HG03457 (cell line): Measurements from ENCODE around the gene ZBTB32.

Source experiments
- ATAC-seq: cut with Tn5 transposase; IDR thresholded peaks from one replicate; pipeline ENCODE4 v1.9.1; 2021; ENCODE audit warnings: moderate number of reproducible peaks; ENCODE audit not compliant: unreplicated experiment

The ZBTB32 gene

GRCh38 chr19:35695895-35696422 is 8.4 kb upstream of the ZBTB32 start:
- no peak for ATAC-seq

GRCh38 chr19:35696835-35697234 is 7.5 kb upstream of the ZBTB32 start:
- ATAC-seq, result no peak

GRCh38 chr19:35702223-35703012 is 1.9 kb upstream of the ZBTB32 start:
- ATAC-seq, result peak; percentile 86

DNA sequence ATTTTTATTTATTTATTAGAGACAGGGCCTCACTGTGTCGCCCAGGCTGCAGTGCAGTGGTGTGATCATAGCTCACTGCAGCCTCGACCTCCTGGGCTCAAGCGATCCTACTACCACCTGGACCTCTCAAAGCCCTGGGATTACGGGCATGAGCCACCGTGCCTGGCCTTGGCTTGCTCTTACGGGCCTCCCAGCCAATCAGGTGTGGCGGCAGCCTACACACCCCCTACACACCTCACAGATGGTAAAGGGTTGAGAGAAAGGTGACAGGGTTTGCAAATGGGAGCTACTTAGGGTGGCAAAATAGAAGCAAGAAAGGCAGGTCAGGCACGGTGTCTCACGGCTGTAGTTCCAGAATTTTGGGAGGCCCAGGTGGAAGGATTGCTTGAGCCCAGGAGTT is 1.0 kb upstream of the ZBTB32 start:
- ATAC-seq, result no peak

DNA sequence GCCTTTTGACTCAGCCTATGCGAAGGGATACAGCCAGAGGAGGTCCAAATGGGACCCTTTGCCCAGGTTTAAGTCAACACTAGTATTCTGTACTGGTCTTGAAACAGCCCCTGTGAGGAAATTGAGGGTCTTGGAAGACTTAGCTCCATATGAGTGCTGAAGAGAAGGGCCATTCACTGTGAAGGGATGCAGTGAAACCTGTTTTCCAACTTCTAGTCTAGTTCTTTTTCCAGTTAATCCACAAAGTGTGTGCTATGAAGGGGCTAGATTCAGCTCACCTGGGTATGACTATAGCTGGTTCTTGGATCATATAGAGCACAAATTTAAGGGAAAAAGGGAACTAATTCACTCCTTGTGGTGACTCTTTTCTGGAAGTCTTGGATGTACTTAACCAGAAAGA is 4.0 kb downstream of the ZBTB32 start:
- ATAC-seq, result no peak

GRCh38 chr19:35710784-35711723 is 6.7 kb downstream of the ZBTB32 start:
- no peak for ATAC-seq

DNA sequence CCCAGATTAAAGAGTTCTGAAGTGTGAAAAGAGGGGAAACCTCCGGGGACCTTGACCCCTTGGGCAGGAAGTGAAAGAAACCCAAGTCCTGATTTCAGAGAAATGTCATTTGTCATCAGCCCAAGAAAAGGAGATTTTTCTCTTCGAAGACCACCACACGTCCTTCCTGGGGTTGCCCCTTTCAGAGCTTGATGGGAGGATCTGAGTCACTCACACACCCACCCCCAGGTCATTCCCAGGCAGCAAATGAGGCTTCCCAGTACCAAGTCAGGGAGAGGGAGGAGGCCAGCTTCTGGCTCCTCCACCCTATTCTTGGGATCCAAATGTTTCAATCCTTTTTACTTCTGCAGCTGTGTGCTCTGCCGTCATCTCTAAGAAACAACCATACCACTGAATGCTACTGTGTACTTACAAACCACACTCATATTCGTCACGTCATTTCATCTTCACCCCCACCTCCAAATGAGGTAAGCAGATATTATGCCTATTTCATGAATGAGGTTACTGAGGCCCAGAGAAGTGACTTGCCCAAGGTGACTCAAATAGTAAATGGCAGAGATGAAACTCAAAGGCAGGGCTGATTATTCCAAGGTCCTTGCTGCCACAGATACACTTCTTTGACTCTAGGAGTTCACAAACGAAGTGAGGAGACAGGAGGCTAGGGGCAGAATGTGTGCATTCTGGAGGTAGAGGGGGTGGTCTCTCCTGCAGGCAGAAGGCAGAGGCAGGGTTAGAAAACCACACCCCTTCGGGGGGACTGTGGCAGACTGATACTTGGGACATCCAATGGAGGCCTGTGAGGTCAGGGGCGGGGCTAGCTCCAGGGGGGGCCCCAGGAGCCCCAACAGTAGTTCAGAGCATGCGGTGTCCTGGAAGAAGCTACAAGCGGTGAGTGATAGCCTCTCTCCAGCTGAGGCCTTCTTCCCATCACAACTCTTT is 8.5 kb downstream of the ZBTB32 start:
- no peak for ATAC-seq

- ATAC-seq, result no peak
Observed at GRCh38 chr19:35713506-35713850, 9.1 kb downstream of the ZBTB32 start.

DNA sequence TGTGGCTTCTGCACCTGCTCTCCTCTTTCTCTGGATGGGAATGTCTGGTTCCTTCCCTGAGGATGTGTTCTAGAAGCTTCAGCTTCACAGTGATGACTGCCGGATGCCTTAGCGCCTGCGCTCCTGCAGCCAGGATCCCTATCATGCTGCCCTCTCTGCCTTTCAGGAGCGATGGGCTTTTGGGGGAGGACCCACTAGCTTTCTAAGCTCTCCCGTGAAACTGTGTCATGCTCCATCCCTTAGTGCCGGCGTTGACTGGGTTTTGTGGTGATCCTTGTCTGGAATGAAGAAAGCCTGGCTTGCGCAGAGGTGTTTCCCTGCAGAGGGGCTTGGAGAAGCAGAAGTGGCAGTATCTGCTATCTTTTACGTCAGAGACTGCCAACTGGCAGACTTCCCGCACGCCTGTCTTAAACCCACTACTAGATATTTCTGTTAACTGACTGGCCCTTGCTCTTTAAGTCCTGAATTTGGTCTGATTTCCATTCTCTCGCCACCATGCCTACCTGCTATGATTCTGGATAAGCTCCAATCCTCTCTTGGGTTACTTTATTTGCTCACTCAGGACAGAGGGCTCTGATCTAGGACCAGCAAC is 9.6 kb downstream of the ZBTB32 start:
- ATAC-seq, result no peak

GRCh38 chr19:35714601-35715354 is 10.4 kb downstream of the ZBTB32 start:
- ATAC-seq, result no peak

DNA sequence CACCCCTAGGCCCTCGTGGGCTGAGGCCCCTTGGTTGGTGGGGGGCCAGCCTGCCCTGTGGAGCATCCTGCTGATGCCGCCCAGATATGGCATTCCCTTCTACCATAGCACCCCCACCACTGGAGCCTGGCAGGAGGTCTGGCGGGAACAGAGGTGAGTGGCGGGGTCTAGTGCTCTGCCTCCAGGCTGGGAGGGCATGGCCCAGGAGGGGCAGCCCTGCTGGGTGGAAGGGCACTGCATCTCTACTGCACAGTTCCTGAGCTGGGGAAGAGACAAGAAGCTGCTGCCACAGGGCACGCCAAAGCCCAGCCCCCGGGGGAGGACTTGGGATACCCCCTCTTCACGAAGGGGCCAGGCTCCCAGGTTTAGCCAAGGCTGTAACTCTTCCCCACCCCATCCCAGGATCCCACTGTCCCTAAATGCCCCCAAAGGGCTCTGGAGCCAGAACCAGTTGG is 11.0 kb downstream of the ZBTB32 start:
- ATAC-seq, result no peak

- peak; percentile 3 for ATAC-seq
Observed at GRCh38 chr19:35715981-35716800, 11.8 kb downstream of the ZBTB32 start.

GRCh38 chr19:35716801-35717664 is 12.7 kb downstream of the ZBTB32 start:
- ATAC-seq, result peak; percentile 55

DNA sequence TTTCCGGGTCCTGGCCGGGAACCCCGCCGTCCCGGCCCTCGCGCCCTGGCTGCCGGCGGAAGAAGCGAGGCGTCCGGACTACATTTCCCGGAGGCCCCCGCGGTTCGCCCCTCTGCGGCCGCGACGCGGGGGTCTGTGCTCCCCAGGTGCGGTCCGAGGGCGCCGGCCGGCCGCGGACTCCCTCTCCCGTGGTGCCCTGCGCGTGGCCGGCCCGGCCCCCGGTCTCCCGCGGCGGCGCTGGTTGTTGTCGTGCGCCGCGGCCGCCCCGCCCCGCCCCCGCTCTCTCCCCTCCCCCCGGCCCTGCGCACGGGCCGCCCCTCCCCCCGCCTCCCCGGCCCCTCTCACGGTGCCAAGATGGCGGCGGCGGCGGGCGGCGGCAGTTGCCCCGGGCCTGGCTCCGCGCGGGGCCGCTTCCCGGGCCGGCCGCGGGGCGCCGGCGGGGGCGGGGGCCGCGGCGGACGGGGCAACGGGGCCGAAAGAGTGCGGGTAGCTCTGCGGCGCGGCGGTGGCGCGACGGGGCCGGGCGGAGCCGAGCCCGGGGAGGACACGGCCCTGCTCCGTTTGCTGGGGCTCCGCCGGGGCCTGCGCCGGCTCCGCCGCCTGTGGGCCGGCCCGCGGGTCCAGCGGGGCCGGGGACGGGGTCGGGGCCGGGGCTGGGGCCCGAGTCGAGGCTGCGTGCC is 13.4 kb downstream of the ZBTB32 start, which contains the start of gene KMT2B:
Gene KMT2B (plus strand): TSS at position 339 of the 680 bp plus-strand sequence. CDS start 16 bp downstream, at position 355.
- ATAC-seq, result no peak

DNA sequence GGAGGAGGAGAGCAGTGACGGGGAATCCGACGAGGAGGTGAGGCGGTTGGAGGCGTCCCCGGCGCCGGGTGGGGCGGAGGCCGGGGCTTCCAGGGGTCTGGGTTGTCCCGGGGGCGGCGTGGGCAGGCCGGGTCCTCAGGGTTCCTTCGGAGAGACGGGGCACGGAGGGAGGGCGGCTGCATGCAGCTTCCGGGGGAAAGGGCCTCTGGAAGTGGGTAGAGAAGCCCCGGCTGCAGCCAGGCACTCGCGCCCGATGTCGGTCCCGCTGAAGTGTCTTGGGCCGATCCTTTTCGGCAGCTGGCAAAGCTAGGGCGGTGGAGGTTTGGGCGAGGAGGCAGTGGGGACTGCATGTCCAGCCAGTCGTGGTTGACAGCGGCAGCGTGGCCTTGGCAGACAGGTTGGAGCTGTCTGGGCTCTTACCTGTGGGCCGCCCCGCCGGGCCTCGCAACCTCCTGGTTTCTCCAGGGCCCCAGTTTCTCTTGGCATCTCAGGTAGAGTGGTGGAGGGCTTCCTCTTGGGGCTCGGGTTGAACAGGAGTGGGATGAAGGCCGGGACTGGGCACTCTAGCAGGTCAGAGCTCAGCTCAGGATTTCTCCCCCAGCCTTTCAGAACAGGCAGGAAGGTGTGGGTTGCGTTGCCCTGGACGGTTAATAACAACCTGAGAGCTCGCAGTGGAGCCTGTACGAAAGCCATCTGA is 14.1 kb downstream of the ZBTB32 start:
- no peak for ATAC-seq

GRCh38 chr19:35719402-35720162 is 15.2 kb downstream of the ZBTB32 start:
- ATAC-seq, result no peak
